Measurements from ENCODE around the gene ARMH3.

DNA sequence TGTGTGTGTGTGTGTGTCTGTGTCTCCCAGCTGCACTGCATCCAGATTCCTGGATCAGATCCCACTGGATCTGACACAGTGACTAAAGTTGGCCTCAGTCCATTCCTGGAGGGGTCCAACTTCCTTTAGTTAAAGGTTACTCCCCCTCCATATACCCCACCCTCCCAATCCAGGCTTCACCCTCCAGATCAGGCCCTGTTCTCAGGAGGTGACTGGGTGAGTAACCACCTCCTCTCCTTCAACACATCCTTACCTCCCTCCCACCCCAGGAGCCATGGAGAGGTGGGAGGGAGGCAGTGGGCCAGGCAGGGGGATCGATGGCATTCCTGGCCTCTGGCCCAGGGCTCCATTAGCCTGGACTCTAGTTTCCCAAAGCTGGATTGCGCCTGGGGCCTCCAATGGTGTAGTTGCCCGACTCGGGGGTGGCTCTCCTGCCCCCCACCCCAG lies 223.6 kb downstream of the ARMH3 start:
- TF ChIP-seq, protein P1, sequence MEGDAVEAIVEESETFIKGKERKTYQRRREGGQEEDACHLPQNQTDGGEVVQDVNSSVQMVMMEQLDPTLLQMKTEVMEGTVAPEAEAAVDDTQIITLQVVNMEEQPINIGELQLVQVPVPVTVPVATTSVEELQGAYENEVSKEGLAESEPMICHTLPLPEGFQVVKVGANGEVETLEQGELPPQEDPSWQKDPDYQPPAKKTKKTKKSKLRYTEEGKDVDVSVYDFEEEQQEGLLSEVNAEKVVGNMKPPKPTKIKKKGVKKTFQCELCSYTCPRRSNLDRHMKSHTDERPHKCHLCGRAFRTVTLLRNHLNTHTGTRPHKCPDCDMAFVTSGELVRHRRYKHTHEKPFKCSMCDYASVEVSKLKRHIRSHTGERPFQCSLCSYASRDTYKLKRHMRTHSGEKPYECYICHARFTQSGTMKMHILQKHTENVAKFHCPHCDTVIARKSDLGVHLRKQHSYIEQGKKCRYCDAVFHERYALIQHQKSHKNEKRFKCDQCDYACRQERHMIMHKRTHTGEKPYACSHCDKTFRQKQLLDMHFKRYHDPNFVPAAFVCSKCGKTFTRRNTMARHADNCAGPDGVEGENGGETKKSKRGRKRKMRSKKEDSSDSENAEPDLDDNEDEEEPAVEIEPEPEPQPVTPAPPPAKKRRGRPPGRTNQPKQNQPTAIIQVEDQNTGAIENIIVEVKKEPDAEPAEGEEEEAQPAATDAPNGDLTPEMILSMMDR (conservative IDR thresholded peaks at IDR 0.05; ENCODE audit: low read length), result no peak
- no peak for TF ChIP-seq EZH2phosphoT487 (IDR thresholded peaks at IDR 0.05; ENCODE audit: borderline replicate concordance, low read depth, low read length)
